ENCODE data around the gene AFG1L.

DNA sequence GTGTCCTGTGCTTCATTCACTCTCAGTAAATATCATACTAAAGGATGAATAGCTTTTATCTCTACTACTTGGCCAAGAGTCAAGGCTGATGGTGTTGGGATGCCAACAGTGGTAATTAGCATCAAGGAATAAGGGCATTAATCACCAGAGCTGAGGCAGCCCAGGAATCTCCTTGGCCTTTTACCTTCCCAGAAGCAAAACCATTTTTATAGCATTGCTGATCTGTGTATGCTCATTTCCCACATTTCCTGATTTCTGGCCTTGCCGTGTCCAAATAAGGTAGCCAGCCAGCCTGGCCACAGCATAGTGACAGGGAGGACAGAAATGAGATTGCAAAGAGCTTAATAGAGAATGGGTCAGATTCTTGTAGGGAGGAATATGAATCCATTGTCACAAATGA is 189.2 kb downstream of the AFG1L start:
- TF ChIP-seq, protein P1, sequence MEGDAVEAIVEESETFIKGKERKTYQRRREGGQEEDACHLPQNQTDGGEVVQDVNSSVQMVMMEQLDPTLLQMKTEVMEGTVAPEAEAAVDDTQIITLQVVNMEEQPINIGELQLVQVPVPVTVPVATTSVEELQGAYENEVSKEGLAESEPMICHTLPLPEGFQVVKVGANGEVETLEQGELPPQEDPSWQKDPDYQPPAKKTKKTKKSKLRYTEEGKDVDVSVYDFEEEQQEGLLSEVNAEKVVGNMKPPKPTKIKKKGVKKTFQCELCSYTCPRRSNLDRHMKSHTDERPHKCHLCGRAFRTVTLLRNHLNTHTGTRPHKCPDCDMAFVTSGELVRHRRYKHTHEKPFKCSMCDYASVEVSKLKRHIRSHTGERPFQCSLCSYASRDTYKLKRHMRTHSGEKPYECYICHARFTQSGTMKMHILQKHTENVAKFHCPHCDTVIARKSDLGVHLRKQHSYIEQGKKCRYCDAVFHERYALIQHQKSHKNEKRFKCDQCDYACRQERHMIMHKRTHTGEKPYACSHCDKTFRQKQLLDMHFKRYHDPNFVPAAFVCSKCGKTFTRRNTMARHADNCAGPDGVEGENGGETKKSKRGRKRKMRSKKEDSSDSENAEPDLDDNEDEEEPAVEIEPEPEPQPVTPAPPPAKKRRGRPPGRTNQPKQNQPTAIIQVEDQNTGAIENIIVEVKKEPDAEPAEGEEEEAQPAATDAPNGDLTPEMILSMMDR (IDR thresholded peaks at IDR 0.05; ENCODE audit: poor library complexity) = no peak
- no peak for TF ChIP-seq EZH2phosphoT487 (IDR thresholded peaks at IDR 0.05; ENCODE audit: low read depth, severe bottlenecking, unreplicated experiment)
